WTC11 (cell line): Measurements from ENCODE around the gene NPDC1. TPM values are rescaled to one million over a fixed set of nuclear protein-coding genes. Genes with fewer than 3 reads are reported as not detected.
"Not testable (repeated sequence)": the region's sequence is repeated elsewhere in the genome, so short reads cannot be mapped to it uniquely, and the experiment has no call there.

Source experiments
- ATAC-seq: fragments of 200-7000 bp; cut with Tn5 transposase; 2 replicates; pipeline ENCODE4 v1.10.0; 2021; ENCODE audit warnings: mild to moderate bottlenecking, moderate library complexity
- CTCF ChIA-PET: fragments of 300-600 bp; sonication (Branson Sonifier 250); formaldehyde crosslinking; loops from one replicate; lab custom pipeline; 2021; ENCODE audit warnings: antibody characterized with exemption; lab: Charles Lee
- POLR2A ChIA-PET: fragments of 350-600 bp; sonication (Branson Sonifier 250); formaldehyde crosslinking; loops from one replicate; lab custom pipeline; 2021; ENCODE audit warnings: antibody characterized with exemption; lab: Charles Lee
- DNase-seq: peaks from one replicate; pipeline ENCODE4 v3.0.0; 2021; ENCODE audit warnings: low spot score
- H3K27ac Mint-ChIP-seq: 2 replicates; pipeline ENCODE4 v1.8.0; 2021; ENCODE audit warnings: mixed read lengths
- H3K27me3 Mint-ChIP-seq: 2 replicates; pipeline ENCODE4 v1.8.0; 2021; ENCODE audit warnings: low read depth, mild to moderate bottlenecking, moderate library complexity, mixed read lengths
- H3K36me3 Mint-ChIP-seq: 2 replicates; pipeline ENCODE4 v1.8.0; 2021; ENCODE audit warnings: mixed read lengths
- H3K4me1 Mint-ChIP-seq: 2 replicates; pipeline ENCODE4 v1.8.0; 2022; ENCODE audit warnings: mixed read lengths
- H3K4me3 Mint-ChIP-seq: 2 replicates; pipeline ENCODE4 v1.8.0; 2021; ENCODE audit warnings: mild to moderate bottlenecking, moderate library complexity, mixed read lengths
- H3K9me3 Mint-ChIP-seq: 2 replicates; pipeline ENCODE4 v1.8.0; 2021; ENCODE audit warnings: mixed read lengths
- EMX1 ChIP-seq: fragments of 250-450 bp; sonication (Bioruptor Pico); IDR thresholded peaks from 2 replicates; pipeline ENCODE4 v1.8.0; 2021; ENCODE audit warnings: mild to moderate bottlenecking
- ETV6 ChIP-seq: sonication (generic); formaldehyde crosslinking; IDR thresholded peaks from 2 replicates; pipeline ENCODE4 v1.8.1; 2022; ENCODE audit warnings: mild to moderate bottlenecking, missing genetic modification reagents
- JAZF1 ChIP-seq: fragments of 250-450 bp; sonication (Bioruptor Pico); IDR thresholded peaks from 2 replicates; pipeline ENCODE4 v1.9.0; 2021; ENCODE audit warnings: moderate library complexity, mild to moderate bottlenecking, inconsistent platforms
- NFE2L1 ChIP-seq: sonication (generic); formaldehyde crosslinking; IDR thresholded peaks from 2 replicates; pipeline ENCODE4 v1.8.1; 2023; ENCODE audit warnings: missing genetic modification reagents
- NFYB ChIP-seq: sonication (generic); formaldehyde crosslinking; conservative IDR thresholded peaks from 2 replicates; pipeline ENCODE4 v1.8.0; 2022; ENCODE audit warnings: low read depth, missing genetic modification reagents
- PRDM15 ChIP-seq: sonication (generic); formaldehyde crosslinking; IDR thresholded peaks from 2 replicates; pipeline ENCODE4 v1.8.0; 2022; ENCODE audit warnings: missing genetic modification reagents
- SMAD3 ChIP-seq: sonication (generic); formaldehyde crosslinking; IDR thresholded peaks from 2 replicates; pipeline ENCODE4 v1.8.0; 2022; ENCODE audit warnings: missing genetic modification reagents, mild to moderate bottlenecking, borderline replicate concordance
- ZMAT4 ChIP-seq: fragments of 250-450 bp; sonication (Bioruptor Pico); IDR thresholded peaks from 2 replicates; pipeline ENCODE4 v1.9.0; 2021; ENCODE audit warnings: mild to moderate bottlenecking
- ZNF219 ChIP-seq: sonication (generic); formaldehyde crosslinking; IDR thresholded peaks from 2 replicates; pipeline ENCODE4 v1.8.0; 2023; ENCODE audit warnings: missing genetic modification reagents, mild to moderate bottlenecking, borderline replicate concordance
- ZNF281 ChIP-seq: sonication (generic); formaldehyde crosslinking; IDR thresholded peaks from 2 replicates; pipeline ENCODE4 v1.8.0; 2023; ENCODE audit warnings: mild to moderate bottlenecking, missing genetic modification reagents
- ZNF423 ChIP-seq: fragments of 250-450 bp; sonication (Bioruptor Pico); IDR thresholded peaks from 2 replicates; pipeline ENCODE4 v2.1.2; 2022; ENCODE audit warnings: mild to moderate bottlenecking, moderate library complexity
- ZNF671 ChIP-seq: fragments of 250-450 bp; sonication (Bioruptor Pico); IDR thresholded peaks from 2 replicates; pipeline ENCODE4 v1.8.0; 2021; ENCODE audit warnings: mild to moderate bottlenecking
- total RNA-seq: library from RNA; stranded (reverse); gene quantifications from 3 replicates; pipeline ENCODE4 v1.2.3, GENCODE V29; 2021
- TF ChIP-seq, protein P1 (sequence below): sonication (generic); formaldehyde crosslinking; IDR thresholded peaks from 2 replicates; pipeline ENCODE4 v1.8.1; 2023; ENCODE audit warnings: mild to moderate bottlenecking, missing genetic modification reagents, borderline replicate concordance

NPDC1 gene
- total RNA-seq, 1 experiment from 2014 or later, result 64.3 TPM

DNA sequence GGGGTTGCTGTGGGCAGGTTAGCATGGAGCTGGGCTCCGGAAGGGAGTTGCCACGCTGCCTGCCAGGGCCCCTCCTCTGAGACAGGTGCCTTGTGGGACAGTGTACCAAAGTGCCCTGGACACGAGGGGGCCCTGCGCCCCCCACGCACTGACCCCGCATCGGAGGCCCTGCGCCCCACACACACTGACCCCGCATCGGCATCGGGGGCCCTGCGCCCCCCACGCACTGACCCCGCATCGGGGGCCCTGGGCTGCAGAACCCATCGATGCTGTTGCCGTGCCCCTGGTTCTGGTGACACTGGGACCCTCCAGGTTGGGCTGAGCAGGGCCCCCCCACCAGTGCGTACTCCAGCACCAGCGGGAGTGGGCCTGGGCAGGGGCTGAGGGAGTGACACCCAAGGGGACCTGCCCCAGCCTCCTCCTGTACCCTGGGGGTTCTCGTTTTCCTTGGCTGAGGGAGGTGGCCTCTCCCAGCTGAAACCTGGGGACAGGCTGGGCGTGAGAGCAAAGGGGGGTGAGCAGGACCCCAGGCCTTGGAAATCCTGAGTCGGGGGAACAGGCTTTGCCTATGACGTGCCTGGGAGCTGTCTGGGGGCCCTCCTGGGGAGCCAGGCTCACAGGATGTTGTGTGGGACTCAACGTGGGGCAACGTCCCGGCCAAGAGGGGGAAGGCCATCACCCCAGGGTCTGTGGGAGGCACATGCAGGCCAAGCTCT lies 17.5 kb upstream of the NPDC1 start:
- H3K9me3 Mint-ChIP-seq, result no peaks in the 10 kb centered on the region
- no peak overlapping the region for H3K27ac Mint-ChIP-seq
- TF ChIP-seq PRDM15 (CRISPR knock-in tag) (peak; percentile 47; the same call in 1 of the 2 replicates), NFYB (no peak), JAZF1 (CRISPR knock-in tag) (no peak), ZNF219 (CRISPR knock-in tag) (no peak)
- TF ChIP-seq, protein P1, sequence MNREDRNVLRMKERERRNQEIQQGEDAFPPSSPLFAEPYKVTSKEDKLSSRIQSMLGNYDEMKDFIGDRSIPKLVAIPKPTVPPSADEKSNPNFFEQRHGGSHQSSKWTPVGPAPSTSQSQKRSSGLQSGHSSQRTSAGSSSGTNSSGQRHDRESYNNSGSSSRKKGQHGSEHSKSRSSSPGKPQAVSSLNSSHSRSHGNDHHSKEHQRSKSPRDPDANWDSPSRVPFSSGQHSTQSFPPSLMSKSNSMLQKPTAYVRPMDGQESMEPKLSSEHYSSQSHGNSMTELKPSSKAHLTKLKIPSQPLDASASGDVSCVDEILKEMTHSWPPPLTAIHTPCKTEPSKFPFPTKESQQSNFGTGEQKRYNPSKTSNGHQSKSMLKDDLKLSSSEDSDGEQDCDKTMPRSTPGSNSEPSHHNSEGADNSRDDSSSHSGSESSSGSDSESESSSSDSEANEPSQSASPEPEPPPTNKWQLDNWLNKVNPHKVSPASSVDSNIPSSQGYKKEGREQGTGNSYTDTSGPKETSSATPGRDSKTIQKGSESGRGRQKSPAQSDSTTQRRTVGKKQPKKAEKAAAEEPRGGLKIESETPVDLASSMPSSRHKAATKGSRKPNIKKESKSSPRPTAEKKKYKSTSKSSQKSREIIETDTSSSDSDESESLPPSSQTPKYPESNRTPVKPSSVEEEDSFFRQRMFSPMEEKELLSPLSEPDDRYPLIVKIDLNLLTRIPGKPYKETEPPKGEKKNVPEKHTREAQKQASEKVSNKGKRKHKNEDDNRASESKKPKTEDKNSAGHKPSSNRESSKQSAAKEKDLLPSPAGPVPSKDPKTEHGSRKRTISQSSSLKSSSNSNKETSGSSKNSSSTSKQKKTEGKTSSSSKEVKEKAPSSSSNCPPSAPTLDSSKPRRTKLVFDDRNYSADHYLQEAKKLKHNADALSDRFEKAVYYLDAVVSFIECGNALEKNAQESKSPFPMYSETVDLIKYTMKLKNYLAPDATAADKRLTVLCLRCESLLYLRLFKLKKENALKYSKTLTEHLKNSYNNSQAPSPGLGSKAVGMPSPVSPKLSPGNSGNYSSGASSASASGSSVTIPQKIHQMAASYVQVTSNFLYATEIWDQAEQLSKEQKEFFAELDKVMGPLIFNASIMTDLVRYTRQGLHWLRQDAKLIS (CRISPR knock-in tag), result no peak
- ATAC-seq, result no peak
- H3K4me1 Mint-ChIP-seq, result peaks cover 8% of the 10 kb centered on the region
- H3K4me3 Mint-ChIP-seq, result no peak overlapping the region
- H3K36me3 Mint-ChIP-seq, result peaks cover 3% of the 10 kb centered on the region
- H3K27me3 Mint-ChIP-seq, result peaks cover 6% of the 10 kb centered on the region
- ChIA-PET POLR2A (interaction anchor here (0.6 kb wide), 1 partner anchor 220 kb away, joined by 7 read pairs; no protein-coding TSS in a partner anchor), CTCF (interaction anchor here (0.5 to 10.4 kb wide), 56 partner anchors 7 to 736 kb away, joined by 3 to 240 read pairs (median 5); partner anchors contain the start of genes ENTPD2, FUT7, GPSM1 and LCN8)
- DNase-seq, result no peak

GRCh38 chr9:137062798-137063197 lies 16.8 kb upstream of the NPDC1 start:
- DNase-seq, H3K36me3 Mint-ChIP-seq, H3K27me3 Mint-ChIP-seq, ATAC-seq, POLR2A ChIA-PET, H3K9me3 Mint-ChIP-seq, H3K4me1 Mint-ChIP-seq, H3K27ac Mint-ChIP-seq, H3K4me3 Mint-ChIP-seq: not testable (repeated sequence)
- CTCF ChIA-PET, result interaction anchor here (1.4 to 9.8 kb wide), 6 partner anchors 6 to 138 kb away, joined by 4 to 240 read pairs (median 9); partner anchors contain the start of genes ENTPD2, PAXX and TPRN

DNA sequence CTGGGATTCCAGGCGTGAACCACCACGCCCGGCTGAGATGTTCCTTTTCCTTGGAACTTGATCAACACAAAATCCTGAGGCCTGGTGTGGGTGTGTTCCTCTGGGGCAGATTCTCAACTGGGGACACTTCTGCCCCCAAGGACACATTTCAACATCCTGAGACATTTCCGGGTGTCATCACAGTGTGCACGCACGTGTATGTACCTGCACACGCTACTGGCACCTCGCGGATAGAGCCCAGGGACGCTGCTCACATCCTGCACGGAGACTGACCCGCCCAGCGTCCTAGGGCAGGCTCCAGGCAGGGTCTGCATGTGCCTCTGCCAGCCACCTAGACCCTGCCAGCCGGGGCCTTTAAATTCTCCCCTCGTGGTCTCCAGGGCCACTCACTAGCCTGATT lies 16.4 kb upstream of the NPDC1 start:
- ChIA-PET CTCF (interaction anchor here (2.1 to 2.4 kb wide), 2 partner anchors 28 to 71 kb away, joined by 9 to 33 read pairs; partner anchors contain the start of gene PAXX), POLR2A (no interaction called here)
- no peak for DNase-seq
- H3K4me1 Mint-ChIP-seq, result no peaks in the 10 kb centered on the region
- peaks cover 3% of the 10 kb centered on the region for H3K36me3 Mint-ChIP-seq
- no peak overlapping the region for H3K27ac Mint-ChIP-seq
- H3K4me3 Mint-ChIP-seq, result no peak overlapping the region
- H3K27me3 Mint-ChIP-seq, result peaks cover 6% of the 10 kb centered on the region
- no peak for ATAC-seq
- H3K9me3 Mint-ChIP-seq, result no peaks in the 10 kb centered on the region
- TF ChIP-seq NFE2L1 (CRISPR knock-in tag) (no peak), ZNF281 (CRISPR knock-in tag) (no peak), EMX1 (CRISPR knock-in tag) (no peak), ZNF671 (no peak), SMAD3 (CRISPR knock-in tag) (no peak), ZMAT4 (CRISPR knock-in tag) (no peak), ZNF423 (no peak), ETV6 (CRISPR knock-in tag) (no peak)
- TF ChIP-seq, protein P1 (CRISPR knock-in tag), result no peak
